ENCODE data around the gene NLRC5.

DNA sequence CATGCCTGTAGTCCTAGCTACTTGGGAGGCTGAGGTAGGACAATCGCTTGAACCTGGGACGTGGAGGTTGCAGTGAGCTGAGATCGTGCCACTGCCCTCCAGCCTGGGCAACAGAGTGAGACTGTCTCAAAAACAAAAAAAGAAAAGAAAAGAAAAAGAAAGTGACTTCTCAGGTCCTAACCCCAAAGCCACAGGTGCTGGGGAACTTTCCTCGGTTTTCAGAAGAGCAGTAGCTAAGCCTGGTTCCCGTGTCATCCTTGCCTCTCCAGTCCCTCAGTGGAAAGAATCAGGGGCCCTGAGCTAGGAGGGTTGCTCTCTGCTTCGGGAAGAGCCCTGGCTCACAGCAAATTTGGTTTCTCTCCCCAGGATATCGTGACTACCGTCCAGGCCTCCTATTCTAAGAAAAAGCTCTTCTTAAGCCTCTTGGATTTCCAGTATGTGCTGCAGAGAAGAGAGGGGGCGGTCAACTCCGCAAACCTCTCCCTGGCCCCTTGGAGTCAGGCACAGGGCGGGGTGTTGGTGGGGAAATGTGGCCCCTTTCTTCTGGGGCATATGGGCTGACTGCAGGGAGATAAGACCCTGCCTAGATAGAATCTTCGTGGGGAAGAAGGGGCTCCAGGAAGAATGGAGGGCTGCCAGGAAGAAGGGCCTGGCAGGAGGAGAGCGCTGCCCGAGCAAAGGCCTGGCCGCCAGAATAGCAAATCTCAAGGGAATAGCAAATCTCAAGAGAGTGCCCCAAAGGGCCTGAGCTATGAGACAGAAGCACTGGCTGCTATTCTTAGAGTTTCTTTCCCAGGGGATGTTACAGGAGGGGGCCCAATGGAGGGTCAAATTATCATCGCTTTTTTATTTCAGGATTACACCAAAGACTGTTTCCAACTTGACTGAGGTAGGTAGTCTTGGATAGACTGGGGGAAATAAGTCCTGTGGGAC, 8.3 kb upstream of the NLRC5 start:
- no peak for TF ChIP-seq CTCF (IDR thresholded peaks at IDR 0.05)
- TF ChIP-seq EP300 (IDR thresholded peaks at IDR 0.05): no peak
- TF ChIP-seq POLR2A (IDR thresholded peaks at IDR 0.05): no peak
- TF ChIP-seq POLR2AphosphoS5 (IDR thresholded peaks at IDR 0.05): no peak
